Activated CD4-positive, alpha-beta T cell treated with anti-CD3 and anti-CD28 coated beads for 48 hours (primary cell): Measurements from ENCODE around the gene LTO1.

ENCODE experiments used
- DNase-seq: peaks from one replicate; pipeline ENCODE4 v3.0.0-alpha.2; 2020

LTO1 gene

DNA sequence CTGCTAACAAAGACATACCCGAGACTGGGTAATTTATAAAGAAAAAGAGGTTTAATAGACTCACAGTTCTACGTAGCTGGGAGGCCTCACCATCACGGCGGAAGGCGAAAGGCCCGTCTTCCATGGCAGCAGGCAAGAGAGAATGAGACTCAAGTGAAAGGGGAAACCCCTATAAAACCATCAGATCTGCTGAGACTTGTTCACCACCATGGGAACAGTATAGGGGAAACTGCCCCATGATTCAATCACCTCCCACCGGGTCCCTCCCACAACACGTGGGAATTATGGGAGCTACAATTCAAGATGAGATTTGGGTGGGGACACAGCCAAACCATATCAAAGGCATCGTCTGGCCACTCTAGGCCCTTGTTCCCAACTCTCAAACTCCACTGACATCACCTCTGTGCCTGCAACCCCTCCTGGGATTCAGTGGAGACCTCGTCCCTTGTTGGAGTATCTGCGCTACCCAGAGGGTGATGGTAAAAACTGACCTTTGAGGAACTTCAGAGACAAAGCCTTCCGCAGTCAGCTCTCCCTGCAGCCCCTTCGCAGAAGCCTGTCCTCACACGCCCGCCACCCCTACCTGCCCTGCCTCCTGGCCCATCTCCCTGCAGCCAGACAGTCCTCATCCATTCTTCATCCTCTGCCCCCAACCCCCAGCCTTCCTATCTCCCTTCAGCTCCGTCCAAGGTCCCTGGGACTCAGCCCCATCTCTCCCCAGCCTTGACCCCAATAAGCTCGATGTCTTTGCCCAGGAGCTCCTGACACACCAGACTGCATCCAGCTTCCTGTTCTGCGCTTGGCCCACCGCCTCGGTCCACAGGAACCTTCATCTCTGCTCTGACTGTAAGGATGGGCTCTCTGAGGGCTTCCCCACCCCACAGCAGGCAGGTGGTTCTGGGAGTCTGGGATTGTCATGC is 18.4 kb downstream of the LTO1 start:
- DNase-seq: no peak

DNA sequence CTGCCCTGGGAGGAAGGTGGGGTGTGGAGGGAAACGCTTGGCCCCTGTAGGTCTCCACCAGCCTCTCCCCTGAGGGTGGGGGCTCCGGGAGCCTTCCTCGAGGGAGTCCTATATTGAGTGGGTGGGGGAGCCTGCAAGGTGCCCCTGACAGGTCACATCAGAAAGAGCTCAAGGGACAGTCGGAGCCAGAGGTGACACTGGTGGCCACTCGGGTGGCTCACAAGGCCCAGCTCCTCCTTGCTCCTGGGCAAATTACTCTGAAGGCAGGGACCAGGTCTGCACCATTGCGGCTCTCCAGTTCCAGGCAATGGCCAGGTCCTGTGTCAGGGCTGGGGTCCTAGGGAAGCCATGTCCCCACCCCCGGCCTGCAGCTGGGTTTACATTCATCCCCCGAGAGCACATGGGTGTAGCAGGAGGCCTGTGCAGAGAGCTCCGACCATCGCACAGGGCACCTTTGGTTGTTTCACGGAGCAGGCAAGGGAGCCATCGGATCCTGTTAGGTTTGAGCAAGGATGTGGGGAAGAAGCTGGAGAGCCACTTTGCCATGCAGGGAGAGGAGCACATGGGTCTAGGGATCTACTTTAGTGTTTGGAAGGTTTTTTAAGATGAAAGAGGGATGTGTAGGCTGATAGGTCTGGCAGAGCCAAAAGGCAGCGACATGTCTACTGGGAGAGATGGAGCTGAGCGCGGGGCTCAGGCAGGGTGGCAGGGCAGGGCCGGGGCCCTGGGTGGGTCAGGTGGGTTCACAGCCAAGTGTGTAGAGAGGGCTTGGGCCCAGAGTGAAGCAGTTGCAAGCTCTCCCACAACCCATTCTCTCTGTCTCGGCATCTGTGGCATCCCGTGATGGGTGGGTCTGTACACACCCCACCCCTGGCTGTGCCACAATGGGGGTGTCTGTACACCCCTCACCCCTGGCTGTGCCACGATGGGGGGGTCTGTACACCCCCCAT is 19.4 kb downstream of the LTO1 start:
- DNase-seq: no peak

DNA sequence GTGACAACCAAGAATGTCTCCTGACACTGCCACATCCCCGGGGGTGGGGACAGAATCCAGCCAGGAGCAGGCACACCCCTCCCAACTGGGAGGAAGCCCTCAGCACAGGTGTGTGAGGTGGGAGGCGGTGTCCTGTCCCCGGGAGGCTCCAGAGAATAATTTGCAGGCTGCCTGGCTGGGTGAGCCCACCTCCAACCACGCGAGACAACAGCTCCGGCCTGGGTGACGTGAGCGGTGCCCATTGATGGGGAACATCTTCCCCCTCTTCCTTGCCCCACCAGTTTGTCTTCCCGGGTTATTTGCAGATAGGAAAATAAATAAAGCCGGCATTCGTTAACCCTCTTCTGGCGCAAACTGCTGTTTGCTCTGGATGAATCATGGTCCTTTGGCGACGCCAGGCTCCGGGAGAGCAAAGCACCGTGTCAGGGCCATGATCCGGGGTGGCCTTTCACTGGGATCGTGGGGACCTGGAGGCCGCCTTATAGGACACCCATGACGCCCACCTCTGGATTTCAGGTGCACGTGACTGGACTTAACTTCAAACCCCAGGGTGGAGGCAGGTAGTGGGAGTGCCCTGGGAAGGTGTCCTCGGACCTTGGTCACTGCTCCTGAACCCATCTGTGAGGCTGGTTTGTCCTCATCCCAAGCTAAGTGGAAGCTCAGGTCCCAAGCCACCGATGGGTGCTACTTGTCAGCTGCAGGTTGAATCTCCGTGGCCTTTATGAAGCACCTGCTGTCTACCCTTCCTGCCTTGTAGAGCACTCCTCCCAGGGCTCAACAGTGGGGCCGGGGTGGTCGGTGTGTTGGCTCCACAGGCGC is 20.3 kb downstream of the LTO1 start:
- no peak for DNase-seq

DNA sequence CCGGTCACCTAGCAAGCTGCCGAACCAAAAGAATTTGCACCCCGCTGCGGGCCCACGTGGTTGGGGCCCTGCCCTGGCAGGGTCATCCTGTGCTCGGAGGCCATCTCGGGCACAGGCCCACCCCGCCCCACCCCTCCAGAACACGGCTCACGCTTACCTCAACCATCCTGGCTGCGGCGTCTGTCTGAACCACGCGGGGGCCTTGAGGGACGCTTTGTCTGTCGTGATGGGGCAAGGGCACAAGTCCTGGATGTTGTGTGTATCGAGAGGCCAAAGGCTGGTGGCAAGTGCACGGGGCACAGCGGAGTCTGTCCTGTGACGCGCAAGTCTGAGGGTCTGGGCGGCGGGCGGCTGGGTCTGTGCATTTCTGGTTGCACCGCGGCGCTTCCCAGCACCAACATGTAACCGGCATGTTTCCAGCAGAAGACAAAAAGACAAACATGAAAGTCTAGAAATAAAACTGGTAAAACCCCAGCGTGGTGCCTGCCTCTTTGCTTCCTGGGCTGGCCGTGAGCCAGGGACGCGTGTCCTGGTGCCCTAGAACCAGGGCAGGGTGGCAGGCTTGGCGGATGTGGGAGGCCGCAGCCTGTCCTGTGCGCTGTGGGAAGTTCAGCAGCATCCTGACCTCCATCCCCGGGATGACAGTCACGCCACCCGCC is 21.0 kb downstream of the LTO1 start:
- DNase-seq: no peak

DNA sequence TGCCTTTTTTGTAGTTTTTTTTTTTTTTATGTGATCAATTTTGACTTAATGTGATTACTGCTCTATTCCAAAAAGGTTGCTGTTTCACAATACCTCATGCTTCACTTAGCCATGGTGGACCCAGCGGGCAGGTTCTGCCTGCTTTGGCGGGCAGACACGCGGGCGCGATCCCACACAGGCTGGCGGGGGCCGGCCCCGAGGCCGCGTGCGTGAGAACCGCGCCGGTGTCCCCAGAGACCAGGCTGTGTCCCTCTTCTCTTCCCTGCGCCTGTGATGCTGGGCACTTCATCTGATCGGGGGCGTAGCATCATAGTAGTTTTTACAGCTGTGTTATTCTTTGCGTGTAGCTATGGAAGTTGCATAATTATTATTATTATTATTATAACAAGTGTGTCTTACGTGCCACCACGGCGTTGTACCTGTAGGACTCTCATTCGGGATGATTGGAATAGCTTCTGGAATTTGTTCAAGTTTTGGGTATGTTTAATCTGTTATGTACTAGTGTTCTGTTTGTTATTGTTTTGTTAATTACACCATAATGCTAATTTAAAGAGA is 21.7 kb downstream of the LTO1 start:
- no peak for DNase-seq

DNA sequence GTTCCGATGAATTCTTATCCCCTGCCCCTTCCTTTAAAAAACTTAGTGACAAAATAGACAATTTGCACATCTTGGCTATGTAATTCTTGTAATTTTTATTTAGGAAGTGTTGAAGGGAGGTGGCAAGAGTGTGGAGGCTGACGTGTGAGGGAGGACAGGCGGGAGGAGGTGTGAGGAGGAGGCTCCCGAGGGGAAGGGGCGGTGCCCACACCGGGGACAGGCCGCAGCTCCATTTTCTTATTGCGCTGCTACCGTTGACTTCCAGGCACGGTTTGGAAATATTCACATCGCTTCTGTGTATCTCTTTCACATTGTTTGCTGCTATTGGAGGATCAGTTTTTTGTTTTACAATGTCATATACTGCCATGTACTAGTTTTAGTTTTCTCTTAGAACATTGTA is 22.2 kb downstream of the LTO1 start:
- DNase-seq: no peak

DNA sequence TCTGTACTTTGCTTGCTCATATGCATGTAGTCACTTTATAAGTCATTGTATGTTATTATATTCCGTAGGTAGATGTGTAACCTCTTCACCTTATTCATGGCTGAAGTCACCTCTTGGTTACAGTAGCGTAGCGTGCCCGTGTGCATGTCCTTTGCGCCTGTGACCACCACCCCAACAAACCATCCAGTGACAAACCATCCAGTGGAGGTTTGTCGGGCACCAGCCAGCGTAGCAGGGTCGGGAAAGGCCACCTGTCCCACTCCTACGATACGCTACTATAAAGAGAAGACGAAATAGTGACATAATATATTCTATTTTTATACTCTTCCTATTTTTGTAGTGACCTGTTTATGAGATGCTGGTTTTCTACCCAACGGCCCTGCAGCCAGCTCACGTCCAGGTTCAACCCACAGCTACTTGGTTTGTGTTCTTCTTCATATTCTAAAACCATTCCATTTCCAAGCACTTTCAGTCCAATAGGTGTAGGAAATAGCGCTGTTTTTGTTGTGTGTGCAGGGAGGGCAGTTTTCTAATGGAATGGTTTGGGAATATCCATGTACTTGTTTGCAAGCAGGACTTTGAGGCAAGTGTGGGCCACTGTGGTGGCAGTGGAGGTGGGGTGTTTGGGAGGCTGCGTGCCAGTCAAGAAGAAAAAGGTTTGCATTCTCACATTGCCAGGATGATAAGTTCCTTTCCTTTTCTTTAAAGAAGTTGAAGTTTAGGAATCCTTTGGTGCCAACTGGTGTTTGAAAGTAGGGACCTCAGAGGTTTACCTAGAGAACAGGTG is 23.1 kb downstream of the LTO1 start:
- no peak for DNase-seq

DNA sequence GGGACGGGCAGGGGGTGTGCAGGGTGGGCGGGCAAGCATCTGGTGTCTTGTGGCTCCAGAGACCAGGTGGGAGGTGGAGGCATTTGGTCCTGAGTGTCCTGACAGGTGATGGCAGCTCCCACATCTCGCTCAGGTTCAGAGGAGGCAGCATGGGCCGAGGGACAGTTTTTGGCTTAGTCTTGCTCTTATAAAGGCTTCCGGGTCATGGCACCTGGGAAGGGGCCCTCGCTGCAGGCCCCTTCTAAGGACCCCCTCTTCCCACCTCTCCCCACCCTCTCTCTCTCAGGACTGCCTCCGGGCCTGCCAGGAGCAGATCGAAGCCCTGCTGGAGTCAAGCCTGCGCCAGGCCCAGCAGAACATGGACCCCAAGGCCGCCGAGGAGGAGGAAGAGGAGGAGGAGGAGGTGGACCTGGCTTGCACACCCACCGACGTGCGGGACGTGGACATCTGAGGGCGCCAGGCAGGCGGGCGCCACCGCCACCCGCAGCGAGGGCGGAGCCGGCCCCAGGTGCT is 24.3 kb downstream of the LTO1 start:
- no peak for DNase-seq

DNA sequence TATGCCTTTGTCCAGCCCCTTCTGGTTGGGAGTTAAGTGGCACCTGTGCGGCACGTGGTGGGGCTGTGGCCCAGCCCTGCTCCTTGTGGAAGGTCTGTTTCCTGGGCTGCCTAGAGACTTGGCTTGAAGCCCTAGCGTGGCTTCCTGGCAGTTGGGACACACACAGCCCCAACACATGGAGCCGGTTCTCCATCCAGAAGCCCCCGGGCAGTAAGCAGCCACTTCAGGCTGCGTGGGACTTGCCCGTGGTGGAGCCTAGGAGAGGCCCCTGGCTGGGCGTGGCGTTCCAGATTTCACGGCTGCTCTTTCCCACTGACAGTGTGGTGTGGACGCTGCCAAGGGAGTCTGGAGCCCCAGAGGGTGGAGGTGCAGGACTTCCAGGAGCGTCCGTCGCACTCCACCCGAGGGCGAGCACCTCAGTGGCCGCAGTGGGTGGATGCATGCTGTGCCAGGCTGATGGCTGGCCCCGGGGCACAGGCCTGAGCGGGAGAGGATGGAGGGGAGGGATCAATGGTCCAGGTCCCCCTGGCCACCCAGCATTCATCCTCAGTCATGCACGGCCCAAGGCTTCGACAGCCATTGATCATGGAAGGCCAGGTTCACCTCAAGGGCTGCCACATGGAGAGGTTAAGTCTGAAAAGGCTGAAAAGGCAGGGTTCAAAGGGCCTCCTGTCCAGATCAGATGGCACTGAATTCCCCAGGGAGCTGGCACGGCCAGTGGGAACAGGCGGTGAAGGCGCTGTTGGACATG is 24.9 kb downstream of the LTO1 start:
- no peak for DNase-seq

DNA sequence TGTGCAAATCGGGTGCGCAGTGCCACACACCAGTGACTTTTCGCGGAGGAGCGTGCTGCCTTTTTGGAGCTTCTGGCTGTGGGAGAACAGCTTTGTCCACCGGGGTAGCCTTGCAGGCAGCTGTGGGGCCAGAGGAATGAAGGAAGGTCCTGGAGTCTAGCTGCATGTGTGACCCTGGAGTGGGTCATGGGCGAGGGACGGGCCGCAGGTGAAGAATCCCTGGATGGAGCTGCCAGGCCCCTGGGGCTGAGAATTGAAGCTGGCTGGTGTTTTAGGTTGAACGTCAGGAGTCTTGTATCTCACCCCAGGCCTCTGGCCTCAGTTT is 25.6 kb downstream of the LTO1 start:
- no peak for DNase-seq

DNA sequence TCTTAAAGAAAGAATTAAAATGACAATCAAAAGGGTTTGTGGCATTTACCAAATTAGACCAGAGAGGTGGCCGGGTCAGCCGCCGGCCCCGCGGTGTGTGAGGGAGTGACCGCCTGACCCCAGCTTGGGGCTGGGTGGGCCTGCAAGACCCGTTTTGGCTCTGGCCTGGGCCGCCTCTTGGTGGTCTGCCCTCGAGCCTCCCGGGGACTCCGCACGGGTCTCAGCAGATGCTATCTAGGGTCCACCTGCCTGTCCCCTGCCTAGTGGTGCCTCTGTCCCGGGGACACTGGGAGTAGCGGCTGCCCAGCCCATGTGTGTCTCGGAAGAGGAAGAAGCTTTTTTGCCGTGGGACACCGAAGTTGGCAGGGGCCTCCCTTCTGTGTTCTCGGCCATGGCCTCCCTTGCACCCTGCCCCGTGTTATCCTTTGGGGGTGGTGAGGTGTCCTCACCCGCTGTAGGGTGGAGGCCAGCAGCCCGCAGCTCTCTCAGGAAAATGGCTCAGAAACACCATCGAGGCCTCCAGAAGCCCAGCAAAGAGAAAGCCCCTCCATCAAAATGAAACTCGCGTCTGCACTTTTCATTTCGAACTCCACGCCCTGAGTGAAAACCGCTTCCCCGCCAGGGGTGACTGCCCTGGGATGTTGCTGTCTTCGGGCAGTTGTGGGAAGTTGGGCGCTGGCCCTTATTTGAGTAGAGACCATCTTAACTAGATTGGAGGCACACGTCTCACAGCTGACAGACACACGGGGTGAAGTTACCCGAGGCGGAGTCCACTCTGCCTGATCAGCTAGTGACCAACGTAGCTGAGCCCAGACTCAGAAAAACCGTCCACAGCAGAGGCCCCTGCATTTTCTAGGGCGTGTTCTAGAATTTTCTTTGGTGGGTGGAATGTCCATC is 26.2 kb downstream of the LTO1 start:
- DNase-seq: no peak

DNA sequence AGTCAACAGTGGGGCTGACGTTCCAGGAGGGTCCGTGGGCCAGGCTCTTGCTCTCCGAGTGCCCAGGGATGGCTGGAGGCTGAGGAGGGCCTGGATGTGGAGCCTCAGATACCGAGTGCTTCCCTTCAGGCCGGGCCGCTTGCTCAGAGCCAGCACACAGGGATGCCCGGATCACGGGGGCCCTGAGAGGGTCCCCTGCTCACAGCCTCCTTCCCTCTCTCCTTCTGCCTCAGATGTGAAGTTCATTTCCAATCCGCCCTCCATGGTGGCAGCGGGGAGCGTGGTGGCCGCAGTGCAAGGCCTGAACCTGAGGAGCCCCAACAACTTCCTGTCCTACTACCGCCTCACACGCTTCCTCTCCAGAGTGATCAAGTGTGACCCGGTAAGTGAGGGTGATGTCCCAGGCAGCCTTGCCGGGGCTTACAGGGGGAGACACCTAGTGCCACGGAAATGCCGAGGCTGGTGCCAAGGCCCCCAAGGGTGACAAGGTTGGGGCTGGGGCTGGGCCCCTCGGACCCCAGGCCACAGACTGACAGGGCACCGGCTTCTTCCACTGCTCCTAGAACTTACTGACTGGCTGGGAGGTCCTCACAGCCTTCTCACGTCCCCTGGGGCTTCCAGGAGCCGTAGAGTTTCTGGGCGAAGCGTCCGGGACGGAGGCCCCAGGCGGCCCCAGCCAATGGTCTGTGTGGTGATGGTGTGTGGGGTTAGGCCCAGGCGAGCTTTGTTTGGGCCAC is 27.2 kb downstream of the LTO1 start:
- no peak for DNase-seq

DNA sequence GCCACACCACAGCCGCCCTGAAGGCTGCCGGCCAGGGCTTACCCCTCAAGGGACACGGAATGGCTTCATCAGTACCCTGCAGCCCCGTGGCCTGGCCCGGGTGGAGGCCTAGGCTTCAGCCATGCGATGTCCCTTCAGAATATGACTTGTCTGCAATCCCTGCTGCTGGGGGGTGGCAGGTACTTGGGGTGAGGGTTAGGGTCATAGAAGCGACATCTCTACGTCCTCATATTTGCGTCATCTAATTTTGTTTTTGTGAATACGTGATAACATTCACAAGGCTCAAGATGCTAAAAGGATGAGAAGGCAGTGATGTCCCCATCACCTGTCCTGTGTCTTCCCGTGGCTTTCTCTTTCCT is 27.8 kb downstream of the LTO1 start:
- no peak for DNase-seq

DNA sequence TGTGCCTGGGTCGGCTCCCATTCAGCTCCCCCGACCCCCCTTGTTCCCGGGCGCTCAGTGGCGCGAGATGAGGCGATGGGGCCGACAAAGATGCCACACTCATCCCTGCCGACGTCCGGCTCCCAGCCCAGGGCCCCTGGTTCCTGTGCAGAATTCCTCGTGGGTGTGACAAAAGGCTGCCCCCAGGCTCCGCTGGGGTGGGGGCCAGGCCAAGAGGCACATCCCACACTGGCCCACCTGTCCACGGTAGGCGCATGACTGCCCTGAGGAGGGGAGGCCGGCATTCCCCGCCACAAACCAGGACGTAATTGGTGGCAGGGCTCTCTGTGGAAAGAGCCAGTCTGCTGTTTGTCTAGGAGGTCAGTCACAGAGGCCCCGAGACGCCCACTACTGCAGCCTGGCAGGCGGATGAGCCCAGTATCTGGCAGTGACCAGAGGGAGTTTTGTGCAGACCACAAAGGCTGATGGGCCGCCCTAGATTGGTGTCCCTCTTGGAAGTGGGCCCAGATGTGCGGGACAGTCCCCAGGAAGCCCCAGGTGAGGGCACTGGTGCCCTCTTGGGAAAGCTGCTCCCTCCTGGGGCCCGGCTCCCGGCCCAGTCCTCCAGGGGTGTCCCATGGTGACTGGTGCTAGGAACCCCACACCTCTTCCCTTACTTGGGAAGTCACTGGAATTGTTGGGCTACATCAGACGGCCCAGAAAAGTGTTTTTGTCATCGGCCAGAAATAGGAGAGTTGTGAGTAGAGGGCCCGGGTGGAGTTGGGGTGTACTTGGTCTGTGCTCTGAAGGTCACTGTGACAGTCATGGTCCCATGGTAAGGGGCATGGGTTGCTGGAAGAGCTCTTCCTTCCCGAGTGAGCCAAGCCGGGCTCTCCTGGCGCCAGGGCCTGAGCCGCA is 28.4 kb downstream of the LTO1 start:
- DNase-seq: no peak

DNA sequence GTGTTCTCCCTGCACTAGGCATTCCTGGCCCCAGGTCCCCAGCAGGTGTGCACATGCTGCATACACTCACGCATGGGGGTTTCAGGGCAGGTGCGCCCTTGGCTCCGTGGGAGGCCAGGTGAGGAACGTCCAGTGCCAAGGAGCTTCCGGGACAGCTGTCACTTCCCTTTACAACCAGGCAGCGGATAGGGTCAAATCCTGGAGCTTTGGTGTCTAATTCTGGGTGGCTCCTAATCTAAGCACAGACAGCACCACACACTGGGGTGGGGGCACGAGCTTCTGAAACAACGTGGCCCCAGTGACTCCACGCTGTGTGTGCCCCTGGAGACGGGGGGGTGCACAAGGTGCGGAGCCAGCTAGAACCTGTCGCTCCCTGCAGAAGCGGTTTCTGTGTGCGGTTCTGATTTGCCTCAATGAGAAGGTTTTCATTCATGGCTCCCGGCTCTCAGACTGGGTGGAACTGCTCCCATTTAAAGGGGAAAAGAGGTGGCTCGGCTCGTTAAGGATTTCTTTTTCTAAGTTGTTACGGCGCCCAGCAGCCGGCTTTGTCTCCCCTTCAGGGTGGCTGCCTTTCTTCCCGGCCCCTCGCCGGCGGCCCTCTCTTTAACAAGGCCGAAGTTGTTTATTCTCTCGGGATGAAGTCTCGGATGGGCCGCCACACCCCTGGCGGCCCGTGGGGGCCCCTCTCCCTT is 29.2 kb downstream of the LTO1 start:
- no peak for DNase-seq

DNA sequence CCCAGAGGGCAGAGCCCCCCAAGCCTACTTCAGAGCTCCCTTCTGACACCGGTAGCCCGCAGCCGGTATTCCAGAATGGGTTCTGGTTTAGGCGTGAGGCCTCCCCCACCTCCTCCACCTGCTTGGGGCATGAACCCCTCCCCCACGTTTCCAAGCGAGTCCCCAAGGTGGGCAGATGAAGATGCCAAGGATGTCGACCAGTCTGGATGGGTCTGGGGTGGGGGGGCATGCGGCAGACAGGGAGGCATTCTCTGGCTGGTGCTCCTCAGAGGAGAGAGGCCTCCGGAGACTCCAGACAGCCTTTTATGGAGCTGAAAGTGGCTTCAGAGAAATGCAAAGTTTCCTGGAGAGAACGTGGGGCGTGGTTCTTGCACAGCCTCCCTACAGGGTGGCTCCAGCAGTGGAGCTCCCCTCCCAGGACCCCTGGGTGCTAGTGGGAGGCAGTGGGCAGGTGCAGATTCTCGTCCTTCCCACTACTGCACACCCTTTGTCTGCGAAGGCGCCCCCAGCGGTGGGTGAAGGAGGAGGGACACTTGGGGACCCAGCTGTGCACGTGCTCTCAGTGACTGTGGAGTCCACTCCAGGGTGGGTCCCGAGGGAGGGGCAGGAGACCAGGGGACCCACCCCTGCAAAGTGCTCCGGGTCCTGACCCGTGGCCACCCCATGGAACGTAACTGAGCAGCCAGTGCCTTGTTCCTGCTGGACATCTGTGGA is 30.0 kb downstream of the LTO1 start:
- no peak for DNase-seq
